Endodermal cell (in vitro differentiated cells): ENCODE results near the gene ZFP3. TPM values are rescaled to one million over a fixed set of nuclear protein-coding genes. Genes with fewer than 3 reads are reported as not detected.

ENCODE experiments used
- DNase-seq: peaks from one replicate; pipeline ENCODE4 v3.0.0-alpha.2; 2017
- H3K27ac ChIP-seq: 2 replicates; pipeline ENCODE4 v1.5.1; 2013; ENCODE audit warnings: mild to moderate bottlenecking, low read depth, low read length, moderate library complexity
- H3K27me3 ChIP-seq: 2 replicates; pipeline ENCODE4 v1.6.1; 2013; ENCODE audit warnings: mild to moderate bottlenecking, low read length, moderate library complexity; ENCODE audit not compliant: insufficient read depth, control insufficient read depth, poor library complexity, severe bottlenecking
- H3K36me3 ChIP-seq: 2 replicates; pipeline ENCODE4 v1.7.0; 2013; ENCODE audit warnings: mild to moderate bottlenecking, low read length, moderate library complexity; ENCODE audit not compliant: control insufficient read depth, insufficient read depth
- H3K4me1 ChIP-seq: one replicate; pipeline ENCODE4 v1.7.0; 2013; ENCODE audit warnings: low read length; ENCODE audit not compliant: control insufficient read depth, insufficient read depth
- H3K4me3 ChIP-seq: 2 replicates; pipeline ENCODE4 v1.5.1; 2013; ENCODE audit warnings: mild to moderate bottlenecking, low read length, moderate library complexity
- H3K9ac ChIP-seq: 2 replicates; pipeline ENCODE4 v1.6.1; 2013; ENCODE audit warnings: mild to moderate bottlenecking, low read length, moderate library complexity; ENCODE audit not compliant: poor library complexity, severe bottlenecking; ENCODE audit errors: extremely low read depth
- H3K9me3 ChIP-seq: 2 replicates; pipeline ENCODE4 v1.6.1; 2013; ENCODE audit warnings: mild to moderate bottlenecking, low read length, moderate library complexity; ENCODE audit not compliant: control insufficient read depth
- H3K27ac Mint-ChIP-seq: 2 replicates; pipeline ENCODE4 v1.8.0; 2020; ENCODE audit warnings: mixed read lengths
- H3K27me3 Mint-ChIP-seq: 2 replicates; pipeline ENCODE4 v1.8.0; 2021; ENCODE audit warnings: mild to moderate bottlenecking, mixed read lengths; ENCODE audit not compliant: insufficient read depth
- H3K36me3 Mint-ChIP-seq: 2 replicates; pipeline ENCODE4 v1.8.0; 2020; ENCODE audit warnings: low read depth, mixed read lengths
- H3K4me1 Mint-ChIP-seq: 2 replicates; pipeline ENCODE4 v1.8.0; 2020; ENCODE audit warnings: mixed read lengths
- H3K4me3 Mint-ChIP-seq: 2 replicates; pipeline ENCODE4 v1.8.0; 2020; ENCODE audit warnings: mild to moderate bottlenecking, moderate library complexity, mixed read lengths
- H3K9me3 Mint-ChIP-seq: 2 replicates; pipeline ENCODE4 v1.8.0; 2020; ENCODE audit warnings: mild to moderate bottlenecking, mixed read lengths
- CTCF ChIP-seq: fragments of 200-600 bp; sonication (generic); conservative IDR thresholded peaks from 2 replicates; pipeline ENCODE4 v1.5.0; 2021; ENCODE audit warnings: antibody characterized with exemption, mild to moderate bottlenecking
- WGBS, 2 experiments: methylation state at CpG; one replicate each; pipeline versions ENCODE4 v1.1.5 to v1.1.7; 2013; ENCODE audit warnings: missing lambda C conversion rate in 2 of 2, mixed read lengths in 1 of 2; ENCODE audit not compliant: insufficient coverage in 1 of 2, insufficient read length in 1 of 2; 5-methylcytosine and 5-hydroxymethylcytosine counted together
- total RNA-seq, 2 donors: library from RNA; stranded (reverse); fragmentation: NEBNext Ultra II Directional in 1 of 2; extraction: Animal tissue kit (Norgen Biotek cat#: 25700) in 1 of 2; gene quantifications; 2 replicates in 1 of 2; 3 replicates in 1 of 2; pipeline ENCODE4 v1.2.1, GENCODE V29; 2021

Gene ZFP3
- total RNA-seq, 2 donors from 2014 or later: 0.09 to 1.3 TPM

GRCh38 chr17:5080591-5080990 lies 2.3 kb downstream of the ZFP3 start:
- no peak for TF ChIP-seq CTCF
- Mint-ChIP-seq H3K36me3 (peaks cover 10% of the 10 kb centered on the region), H3K9me3 (peaks cover 45% of the 10 kb centered on the region)

GRCh38 chr17:5092218-5093010 lies 14.1 kb downstream of the ZFP3 start:
- Histone ChIP-seq H3K4me1 (no peaks in the 10 kb centered on the region), H3K4me3 (no peak overlapping the region), H3K9me3 (peaks cover 85% of the 10 kb centered on the region), H3K27ac (no peak overlapping the region), H3K36me3 (no peaks in the 10 kb centered on the region), H3K9ac (no peak overlapping the region), H3K27me3 (peaks cover 11% of the 10 kb centered on the region)
- 95 to 100% methylated on average over 3 to 6 of the region's 6 CpGs for WGBS, 2 experiments
- TF ChIP-seq CTCF: no peak
- peaks cover 38% of the 10 kb centered on the region for H3K27me3 Mint-ChIP-seq
- no peak overlapping the region for H3K4me3 Mint-ChIP-seq
- peaks cover 69% of the 10 kb centered on the region for H3K36me3 Mint-ChIP-seq
- no peak for DNase-seq
- H3K4me1 Mint-ChIP-seq: no peaks in the 10 kb centered on the region
- H3K27ac Mint-ChIP-seq: no peak overlapping the region
- peaks cover 94% of the 10 kb centered on the region for H3K9me3 Mint-ChIP-seq

More at GRCh38 chr17:5080591-5080990, 2.3 kb downstream of the ZFP3 start:
- H3K9ac ChIP-seq: no peak overlapping the region
- H3K4me3 Mint-ChIP-seq: no peak overlapping the region
- H3K27ac ChIP-seq: no peak overlapping the region
- 82 to 100% methylated on average over 1 to 3 of the region's 3 CpGs for WGBS, 2 experiments
- H3K9me3 ChIP-seq: peaks cover 7% of the 10 kb centered on the region
- no peaks in the 10 kb centered on the region for H3K27me3 ChIP-seq
- DNase-seq: no peak
- peaks cover 35% of the 10 kb centered on the region for H3K27me3 Mint-ChIP-seq
- H3K4me1 Mint-ChIP-seq: no peaks in the 10 kb centered on the region
- H3K4me1 ChIP-seq: no peaks in the 10 kb centered on the region
- no peak overlapping the region for H3K27ac Mint-ChIP-seq
- H3K4me3 ChIP-seq: no peak overlapping the region
- no peaks in the 10 kb centered on the region for H3K36me3 ChIP-seq

GRCh38 chr17:5096731-5097100 lies 18.4 kb downstream of the ZFP3 start:
- H3K9ac ChIP-seq: no peak overlapping the region
- peaks cover 32% of the 10 kb centered on the region for H3K36me3 Mint-ChIP-seq
- H3K9me3 Mint-ChIP-seq: peaks cover 85% of the 10 kb centered on the region
- H3K4me3 Mint-ChIP-seq: peak overlapping the region; percentile 67
- peak overlapping the region; percentile 80 for H3K4me3 ChIP-seq
- H3K9me3 ChIP-seq: peaks cover 55% of the 10 kb centered on the region
- no peak overlapping the region for H3K27ac ChIP-seq
- no peaks in the 10 kb centered on the region for H3K4me1 ChIP-seq
- H3K27ac Mint-ChIP-seq: no peak overlapping the region
- no peak for DNase-seq
- H3K36me3 ChIP-seq: no peaks in the 10 kb centered on the region
- H3K4me1 Mint-ChIP-seq: no peaks in the 10 kb centered on the region
- peaks cover 13% of the 10 kb centered on the region for H3K27me3 ChIP-seq
- peaks cover 66% of the 10 kb centered on the region for H3K27me3 Mint-ChIP-seq
- WGBS, 2 experiments: 64 to 79% methylated on average over 5 to 7 of the region's 7 CpGs
- no peak for TF ChIP-seq CTCF
